ENCODE results near the gene TXNRD1.

Gene TXNRD1

GRCh38 chr12:104279164-104279563, 63.6 kb downstream of the TXNRD1 start:
- TF ChIP-seq POLR2AphosphoS5 (IDR thresholded peaks at IDR 0.05; ENCODE audit: low read depth) (no peak), REST (IDR thresholded peaks at IDR 0.05; ENCODE audit: insufficient replicate concordance, low read depth) (no peak), CTCF (IDR thresholded peaks at IDR 0.05; ENCODE audit: insufficient read depth, low read length) (no peak), GABPA (IDR thresholded peaks at IDR 0.05; ENCODE audit: low read depth) (no peak)
- no peak for DNase-seq (ENCODE audit: low read depth in 1 of 2, low spot score in 1 of 2)

GRCh38 chr12:104280111-104280510, 64.5 kb downstream of the TXNRD1 start:
- peak in 1 of 2 experiments; percentile 9 for DNase-seq (ENCODE audit: low read depth in 1 of 2, low spot score in 1 of 2)
- Histone ChIP-seq H3K4me3 (replicated peaks; ENCODE audit: insufficient read depth, low read length) (no peak overlapping the region), H3K27ac (replicated peaks) (peak overlapping the region; percentile 68), H3K27me3 (ENCODE audit: insufficient read depth, poor library complexity, severe bottlenecking) (no peaks in the 10 kb centered on the region)
- TF ChIP-seq SPI1 (IDR thresholded peaks at IDR 0.05; ENCODE audit: borderline replicate concordance, low read depth), result 0 out of 2 replicates have a peak, but pooled peaks have one; percentile 19
- TF ChIP-seq REST (IDR thresholded peaks at IDR 0.05; ENCODE audit: insufficient replicate concordance, low read depth), result no peak

More at GRCh38 chr12:104279164-104279563, 63.6 kb downstream of the TXNRD1 start:
- no peaks in the 10 kb centered on the region for H3K27me3 ChIP-seq (ENCODE audit: insufficient read depth, poor library complexity, severe bottlenecking)
- H3K4me3 ChIP-seq (replicated peaks; ENCODE audit: insufficient read depth, low read length), result no peak overlapping the region
- H3K27ac ChIP-seq (replicated peaks), result no peak overlapping the region

GRCh38 chr12:104280717-104281458, 65.3 kb downstream of the TXNRD1 start:
- Histone ChIP-seq H3K27ac (replicated peaks) (peak overlapping the region; percentile 68), H3K27me3 (ENCODE audit: insufficient read depth, poor library complexity, severe bottlenecking) (no peaks in the 10 kb centered on the region), H3K4me3 (replicated peaks; ENCODE audit: insufficient read depth, low read length) (no peak overlapping the region)
- no peak for TF ChIP-seq SPI1 (IDR thresholded peaks at IDR 0.05; ENCODE audit: borderline replicate concordance, low read depth)
- TF ChIP-seq GABPA (IDR thresholded peaks at IDR 0.05; ENCODE audit: low read depth), result no peak
- TF ChIP-seq CTCF (IDR thresholded peaks at IDR 0.05; ENCODE audit: insufficient read depth, low read length), result no peak
- no peak for TF ChIP-seq POLR2AphosphoS5 (IDR thresholded peaks at IDR 0.05; ENCODE audit: low read depth)
- no peak for TF ChIP-seq REST (IDR thresholded peaks at IDR 0.05; ENCODE audit: insufficient replicate concordance, low read depth)
- peak in 1 of 2 experiments; percentile 43 for DNase-seq (ENCODE audit: low read depth in 1 of 2, low spot score in 1 of 2)

Measured in HL-60 (cell line).